K562 (cell line): ENCODE results near the gene CDHR2. TPM values are rescaled to one million over a fixed set of nuclear protein-coding genes. Genes with fewer than 3 reads are reported as not detected.

Experiments used
- BCL6 ChIP-seq: fragments of 250-450 bp; sonication (Bioruptor Pico); IDR thresholded peaks from 2 replicates; pipeline ENCODE4 v1.4.0; 2020
- BDP1 ChIP-seq: IDR thresholded peaks from 3 replicates; pipeline ENCODE4 v1.6.1; 2011; ENCODE audit not compliant: insufficient read length, insufficient read depth
- DNMT1 ChIP-seq: fragments of 450-650 bp; IDR thresholded peaks from 2 replicates; pipeline ENCODE4 v1.6.1; 2016; ENCODE audit warnings: antibody characterized with exemption, mild to moderate bottlenecking
- HIVEP1 ChIP-seq: fragments of 250-450 bp; sonication (Bioruptor Pico); IDR thresholded peaks from 2 replicates; pipeline ENCODE4 v1.4.0; 2020; ENCODE audit warnings: mild to moderate bottlenecking
- KAT7 ChIP-seq: sonication (generic); formaldehyde crosslinking; IDR thresholded peaks from 2 replicates; pipeline ENCODE4 v1.8.0; 2022; ENCODE audit warnings: missing genetic modification reagents, mild to moderate bottlenecking, borderline replicate concordance
- PRPF4 ChIP-seq: fragments of 200-400 bp; formaldehyde crosslinking; IDR thresholded peaks from one replicate; pipeline ENCODE4 v1.6.1; 2017; ENCODE audit warnings: low read length, low read depth, mild to moderate bottlenecking; ENCODE audit not compliant: insufficient read depth, poor library complexity, severe bottlenecking
- SREBF1 ChIP-seq: fragments of 150-350 bp; IDR thresholded peaks from 2 replicates; pipeline ENCODE4 v1.6.1; 2014; ENCODE audit warnings: antibody characterized with exemption, low read depth, low read length, borderline replicate concordance
- TGIF2 ChIP-seq: sonication (generic); formaldehyde crosslinking; IDR thresholded peaks from 2 replicates; pipeline ENCODE4 v1.8.1; 2022; ENCODE audit warnings: mild to moderate bottlenecking, missing genetic modification reagents, moderate library complexity
- THRAP3 ChIP-seq: fragments of 450-650 bp; IDR thresholded peaks from 2 replicates; pipeline ENCODE4 v1.6.1; 2016; ENCODE audit warnings: mild to moderate bottlenecking, inconsistent platforms, borderline replicate concordance
- polyA plus RNA-seq, 8 experiments: library from polyadenylated mRNA; depleted of rRNA in 4 of 8; stranded (reverse) in 5 of 8; unstranded in 3 of 8; fragments of >200 nt; fragmentation: Nextera tagmentation in 2 of 8; fragmentation: Illumina TruSeq in 1 of 8; extraction: Ambion mirVana in 2 of 8; extraction: Trizol in 1 of 8; gene quantifications; 2 replicates each; pipeline versions ENCODE4 v1.2.1 to v1.2.3, GENCODE V29; 2011 to 2014; ENCODE audit warnings: inconsistent platforms in 1 of 8, missing spikeins in 1 of 8
- total RNA-seq, 7 experiments: library from RNA; depleted of rRNA in 6 of 7; stranded (reverse); fragments of >200 nt in 6 of 7; fragmentation: Illumina TruSeq in 2 of 7; extraction: Trizol in 2 of 7; gene quantifications; 2 replicates each; pipeline versions ENCODE4 v1.2.1 to v1.2.3, GENCODE V29; 2011 to 2021; ENCODE audit warnings: low replicate concordance in 1 of 7
- TF ChIP-seq, protein P1 (sequence below): fragments of 250-450 bp; sonication (Bioruptor Pico); IDR thresholded peaks from 2 replicates; pipeline ENCODE4 v1.4.0; 2020; ENCODE audit warnings: mild to moderate bottlenecking, moderate library complexity

Gene CDHR2
- total and polyA plus RNA-seq, 9 of the 15 experiments (the other 6 are each of a cell fraction or from before 2014, with no cell fraction given), result 0.01 to 0.62 (median 0.09) TPM; not detected in 2

DNA sequence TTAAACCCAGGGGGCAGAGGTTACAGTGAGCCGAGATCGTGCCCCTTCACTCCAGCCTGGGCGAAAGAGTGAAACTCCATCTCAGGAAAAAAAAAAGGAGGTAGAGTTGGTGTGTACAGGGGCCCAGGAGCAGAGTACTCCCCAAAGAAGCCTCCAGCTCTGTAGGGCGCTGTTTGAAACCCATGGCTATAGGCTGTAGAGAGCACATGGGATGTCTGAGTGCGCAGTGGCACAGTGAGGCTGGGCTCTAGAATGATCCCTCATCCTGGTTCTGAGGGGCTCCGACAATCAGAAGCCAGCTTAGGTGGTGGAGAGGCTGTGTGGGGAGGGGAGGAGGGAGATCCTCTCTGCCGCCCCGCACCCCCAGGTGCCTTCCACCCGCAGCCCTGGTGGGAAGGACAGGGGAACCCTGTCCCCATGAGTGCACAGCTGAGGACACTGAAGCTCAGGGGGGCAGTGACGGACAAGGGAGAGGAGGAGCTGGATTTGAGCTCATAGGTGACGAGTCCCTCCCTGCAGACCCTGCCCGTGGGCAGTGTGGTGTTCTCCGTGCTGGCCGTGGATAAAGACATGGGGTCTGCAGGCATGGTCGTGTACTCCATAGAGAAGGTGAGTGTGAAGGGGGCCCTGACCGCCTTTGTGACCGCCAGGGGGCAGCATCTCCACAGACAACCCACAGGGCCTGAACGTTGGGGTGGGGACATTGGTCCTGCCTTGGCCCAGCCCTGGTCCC, 24.6 kb downstream of the CDHR2 start (continued):
- no peak for TF ChIP-seq BDP1
- TF ChIP-seq, protein P1, sequence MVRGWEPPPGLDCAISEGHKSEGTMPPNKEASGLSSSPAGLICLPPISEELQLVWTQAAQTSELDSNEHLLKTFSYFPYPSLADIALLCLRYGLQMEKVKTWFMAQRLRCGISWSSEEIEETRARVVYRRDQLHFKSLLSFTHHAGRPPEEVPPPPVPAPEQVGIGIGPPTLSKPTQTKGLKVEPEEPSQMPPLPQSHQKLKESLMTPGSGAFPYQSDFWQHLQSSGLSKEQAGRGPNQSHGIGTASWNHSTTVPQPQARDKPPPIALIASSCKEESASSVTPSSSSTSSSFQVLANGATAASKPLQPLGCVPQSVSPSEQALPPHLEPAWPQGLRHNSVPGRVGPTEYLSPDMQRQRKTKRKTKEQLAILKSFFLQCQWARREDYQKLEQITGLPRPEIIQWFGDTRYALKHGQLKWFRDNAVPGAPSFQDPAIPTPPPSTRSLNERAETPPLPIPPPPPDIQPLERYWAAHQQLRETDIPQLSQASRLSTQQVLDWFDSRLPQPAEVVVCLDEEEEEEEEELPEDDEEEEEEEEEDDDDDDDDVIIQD (CRISPR knock-in tag), result no peak
- no peak for TF ChIP-seq DNMT1
- no peak for TF ChIP-seq KAT7 (CRISPR knock-in tag)
- TF ChIP-seq HIVEP1 (CRISPR knock-in tag), result no peak
- no peak for TF ChIP-seq PRPF4
- no peak for TF ChIP-seq TGIF2
- no peak for TF ChIP-seq THRAP3
- TF ChIP-seq SREBF1, result no peak
- TF ChIP-seq BCL6 (CRISPR knock-in tag), result no peak
